Urinary bladder (tissue), 4 donors: ENCODE results near the gene PARS2. TPM values are rescaled to one million over a fixed set of nuclear protein-coding genes. Genes with fewer than 3 reads are reported as not detected.
A peak's percentile ranks its signal among the peaks of the same experiment; 100 is the strongest.
"Not testable (repeated sequence)": the region's sequence is repeated elsewhere in the genome, so short reads cannot be mapped to it uniquely, and the experiment has no call there.

Experiments
- DNase-seq: peaks from one replicate; pipeline ENCODE4 v3.0.0-alpha.2; 2015; ENCODE audit errors: extremely low spot score
- H3K27ac ChIP-seq: one replicate; pipeline ENCODE4 v1.5.1; 2013; ENCODE audit warnings: low read depth, mild to moderate bottlenecking, moderate library complexity
- H3K36me3 ChIP-seq: one replicate; pipeline ENCODE4 v1.6.1; 2013; ENCODE audit warnings: mild to moderate bottlenecking, moderate library complexity; ENCODE audit not compliant: insufficient read depth
- H3K4me1 ChIP-seq: one replicate; pipeline ENCODE4 v1.6.1; 2013; ENCODE audit warnings: mild to moderate bottlenecking, moderate library complexity; ENCODE audit not compliant: insufficient read depth
- H3K4me3 ChIP-seq: one replicate; pipeline ENCODE4 v1.5.1; 2013; ENCODE audit warnings: low read depth, low read length
- WGBS: extraction: QIAGEN DNeasy Blood & Tissue Kit; methylation state at CpG from one replicate; pipeline ENCODE4 v1.1.7; 2013; 5-methylcytosine and 5-hydroxymethylcytosine counted together
- polyA plus RNA-seq: library from polyadenylated mRNA; stranded (reverse); fragments of 200-250 nt; gene quantifications from one replicate; pipeline ENCODE4 v1.2.3, GENCODE V29; 2013
- total RNA-seq: library from RNA; depleted of rRNA; stranded (reverse); fragments of >200 nt; gene quantifications from one replicate; pipeline ENCODE4 v1.2.3, GENCODE V29; 2014
- donor health status: healthy with polysubstance abuse.
- donor health status: healthy.

Gene PARS2
- total and polyA plus RNA-seq, 2 donors, result 3.3 to 4.0 TPM

GRCh38 chr1:54775828-54776721 is 11.8 kb upstream of the PARS2 start:
- H3K4me3 ChIP-seq, DNase-seq, H3K4me1 ChIP-seq, H3K27ac ChIP-seq, H3K36me3 ChIP-seq: not testable (repeated sequence)
- WGBS, result 64% methylated on average over 16 of the region's 16 CpGs

GRCh38 chr1:54774820-54775498 is 10.6 kb upstream of the PARS2 start:
- Histone ChIP-seq H3K4me1 (no peaks in the 10 kb centered on the region), H3K4me3 (no peak overlapping the region), H3K27ac (no peak overlapping the region), H3K36me3 (no peaks in the 10 kb centered on the region)
- DNase-seq, result no peak
- WGBS, result 69% methylated on average over 15 of the region's 15 CpGs

- H3K36me3 ChIP-seq, result no peaks in the 10 kb centered on the region
- no peak overlapping the region for H3K4me3 ChIP-seq
- 94% methylated on average over 2 of the region's 2 CpGs for WGBS
- H3K27ac ChIP-seq, result no peak overlapping the region
- DNase-seq, result no peak
- H3K4me1 ChIP-seq, result no peaks in the 10 kb centered on the region
Measured at GRCh38 chr1:54772951-54773350, 8.6 kb upstream of the PARS2 start.

- Histone ChIP-seq H3K27ac (no peak overlapping the region), H3K4me1 (no peaks in the 10 kb centered on the region), H3K4me3 (no peak overlapping the region), H3K36me3 (no peaks in the 10 kb centered on the region)
- DNase-seq, result no peak
- 73% methylated on average over 5 of the region's 5 CpGs for WGBS
Measured at GRCh38 chr1:54768093-54768492, 3.8 kb upstream of the PARS2 start.

- DNase-seq, result no peak
- no peaks in the 10 kb centered on the region for H3K4me1 ChIP-seq
- no peaks in the 10 kb centered on the region for H3K36me3 ChIP-seq
- WGBS, result 54% methylated on average over 6 of the region's 6 CpGs
- no peak overlapping the region for H3K27ac ChIP-seq
- H3K4me3 ChIP-seq, result no peak overlapping the region
Measured at GRCh38 chr1:54767526-54767925, 3.2 kb upstream of the PARS2 start.

GRCh38 chr1:54766726-54767125 is 2.4 kb upstream of the PARS2 start:
- WGBS, result 31% methylated on average over 4 of the region's 4 CpGs
- H3K36me3 ChIP-seq, result no peaks in the 10 kb centered on the region
- no peak overlapping the region for H3K4me3 ChIP-seq
- DNase-seq, result no peak
- H3K27ac ChIP-seq, result no peak overlapping the region
- H3K4me1 ChIP-seq, result no peaks in the 10 kb centered on the region

- Histone ChIP-seq H3K4me3 (peak overlapping the region; percentile 14), H3K36me3 (no peaks in the 10 kb centered on the region), H3K27ac (no peak overlapping the region), H3K4me1 (no peaks in the 10 kb centered on the region)
- DNase-seq, result no peak
- WGBS, result 63% methylated on average over 13 of the region's 13 CpGs
Measured at GRCh38 chr1:54764922-54765561, 719 bp upstream of the PARS2 start.

- Histone ChIP-seq H3K36me3 (no peaks in the 10 kb centered on the region), H3K4me3 (peak overlapping the region; percentile 59), H3K4me1 (no peaks in the 10 kb centered on the region), H3K27ac (no peak overlapping the region)
- WGBS, result 2% methylated on average over 11 of the region's 11 CpGs
- no peak for DNase-seq
Measured at GRCh38 chr1:54763816-54764132, 549 bp downstream of the PARS2 start.

GRCh38 chr1:54758678-54759348 is 5.5 kb downstream of the PARS2 start:
- Histone ChIP-seq H3K27ac (no peak overlapping the region), H3K36me3 (peaks cover 7% of the 10 kb centered on the region), H3K4me3 (no peak overlapping the region), H3K4me1 (no peaks in the 10 kb centered on the region)
- 94% methylated on average over 20 of the region's 20 CpGs for WGBS
- no peak for DNase-seq

- DNase-seq, result no peak
- peaks cover 7% of the 10 kb centered on the region for H3K36me3 ChIP-seq
- WGBS, result 94% methylated on average over 9 of the region's 9 CpGs
- no peaks in the 10 kb centered on the region for H3K4me1 ChIP-seq
- no peak overlapping the region for H3K4me3 ChIP-seq
- no peak overlapping the region for H3K27ac ChIP-seq
Measured at GRCh38 chr1:54757833-54758232, 6.5 kb downstream of the PARS2 start.

GRCh38 chr1:54754486-54755285 is 9.6 kb downstream of the PARS2 start:
- no peak for DNase-seq
- Histone ChIP-seq H3K4me3 (no peak overlapping the region), H3K4me1 (no peaks in the 10 kb centered on the region), H3K27ac (no peak overlapping the region), H3K36me3 (peaks cover 7% of the 10 kb centered on the region)
- WGBS, result 86% methylated on average over 25 of the region's 25 CpGs

GRCh38 chr1:54754045-54754444 is 10.3 kb downstream of the PARS2 start:
- Histone ChIP-seq H3K36me3 (peaks cover 7% of the 10 kb centered on the region), H3K4me1 (no peaks in the 10 kb centered on the region), H3K4me3 (no peak overlapping the region), H3K27ac (no peak overlapping the region)
- WGBS, result 93% methylated on average over 22 of the region's 22 CpGs
- no peak for DNase-seq

GRCh38 chr1:54751426-54751825 is 12.9 kb downstream of the PARS2 start:
- Histone ChIP-seq H3K4me1 (no peaks in the 10 kb centered on the region), H3K36me3 (no peaks in the 10 kb centered on the region), H3K4me3 (no peak overlapping the region), H3K27ac (no peak overlapping the region)
- no peak for DNase-seq
- WGBS, result 67% methylated on average over 4 of the region's 4 CpGs
